GM04503 (cell line): ENCODE results near the gene THSD4.
A peak's percentile ranks its signal among the peaks of the same experiment; 100 is the strongest.
"Not testable (repeated sequence)": the region's sequence is repeated elsewhere in the genome, so short reads cannot be mapped to it uniquely, and the experiment has no call there.

Experiments used
- DNase-seq: peaks from one replicate; pipeline ENCODE4 v3.0.0-alpha.2; 2012; ENCODE audit warnings: low read depth

THSD4 gene

DNA sequence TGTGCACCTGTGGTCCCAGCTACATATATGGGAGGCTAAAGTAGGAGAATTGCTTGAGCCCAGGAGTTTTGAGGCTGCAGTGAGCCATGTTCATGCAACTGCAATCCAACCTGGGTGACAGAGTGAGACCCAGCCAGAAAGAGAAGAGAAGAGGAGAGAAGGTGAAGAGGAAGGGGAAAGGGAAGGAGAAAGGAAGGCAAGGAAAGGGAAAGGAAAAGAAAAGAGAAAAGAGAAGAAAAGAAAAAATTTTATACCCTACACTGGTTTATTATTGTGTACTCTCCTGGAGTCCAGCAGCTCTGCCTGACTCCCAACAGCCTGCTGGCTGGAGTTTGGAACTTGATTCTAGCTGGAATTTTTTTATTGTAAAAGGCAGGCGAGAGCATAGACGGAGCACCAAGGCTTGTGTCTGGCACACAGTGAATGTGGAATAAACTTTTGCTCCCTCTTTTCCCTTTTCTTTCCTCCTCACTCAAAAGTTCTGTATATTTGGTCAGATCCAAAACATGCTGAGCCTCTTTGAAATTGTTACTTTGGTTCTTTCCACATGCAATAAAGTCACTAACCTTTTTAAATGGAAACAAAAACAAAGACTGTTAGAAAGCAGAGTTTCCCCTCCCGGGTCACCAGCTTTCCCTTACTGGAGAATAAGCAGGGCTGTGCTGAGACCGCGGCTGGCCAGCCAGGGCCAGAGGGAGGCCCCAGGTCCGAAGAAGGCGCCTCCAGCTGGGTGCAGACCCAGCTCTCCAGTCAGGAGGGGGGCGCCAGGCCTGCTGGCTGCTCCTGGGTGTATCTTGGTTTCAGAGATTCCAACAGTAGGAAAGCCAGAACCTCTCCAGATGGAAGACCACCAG lies 9.9 kb downstream of the THSD4 start:
- no peak for DNase-seq

DNA sequence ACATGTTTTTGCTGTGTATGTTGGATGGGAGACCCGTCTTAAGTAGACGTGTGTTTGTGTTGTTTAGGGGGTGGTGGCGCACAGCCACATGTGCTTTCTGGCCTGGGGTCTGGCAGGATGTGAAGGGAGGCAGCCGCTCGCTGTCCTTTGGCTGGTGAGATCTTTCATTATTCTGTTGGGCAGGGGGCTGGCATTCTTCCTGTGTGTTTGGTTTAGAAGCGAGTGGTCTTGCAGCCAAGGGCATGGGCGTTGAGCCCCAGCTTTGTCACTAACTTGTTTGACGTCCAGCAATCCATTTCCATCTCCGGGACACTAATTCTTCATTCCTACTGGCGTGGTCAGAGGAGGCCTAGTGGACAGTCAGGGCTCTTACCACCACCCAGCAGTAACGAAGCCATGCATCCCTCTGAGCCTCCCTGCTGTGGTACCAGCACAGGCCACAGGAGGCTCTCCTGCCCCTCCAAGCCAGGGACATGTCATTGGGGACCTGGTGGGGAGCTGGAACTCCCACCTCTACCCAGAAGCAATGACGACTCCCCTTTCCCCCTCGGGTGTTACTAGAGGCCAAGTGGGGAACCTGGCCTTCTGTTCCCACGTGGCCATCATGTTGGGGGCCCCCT lies 10.7 kb downstream of the THSD4 start:
- no peak for DNase-seq

DNA sequence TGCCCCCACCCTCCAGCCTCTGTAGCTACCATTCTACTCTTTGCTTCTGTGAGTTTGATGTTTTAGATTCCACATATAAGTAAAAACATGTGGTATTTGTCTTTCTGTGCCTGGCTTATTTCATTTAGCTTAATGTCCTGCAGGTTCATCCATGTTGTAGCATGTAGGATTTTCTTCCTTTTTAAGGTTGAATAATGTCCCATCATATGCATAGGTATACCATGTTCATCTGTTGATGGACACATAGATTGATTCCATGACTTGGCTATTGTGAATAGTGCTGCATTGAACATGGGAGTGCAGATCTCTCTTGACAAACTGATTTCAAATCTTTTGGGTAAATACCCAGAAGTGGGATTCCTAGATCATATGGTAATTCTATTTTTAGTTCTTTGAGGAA lies 11.8 kb downstream of the THSD4 start:
- DNase-seq: no peak

DNA sequence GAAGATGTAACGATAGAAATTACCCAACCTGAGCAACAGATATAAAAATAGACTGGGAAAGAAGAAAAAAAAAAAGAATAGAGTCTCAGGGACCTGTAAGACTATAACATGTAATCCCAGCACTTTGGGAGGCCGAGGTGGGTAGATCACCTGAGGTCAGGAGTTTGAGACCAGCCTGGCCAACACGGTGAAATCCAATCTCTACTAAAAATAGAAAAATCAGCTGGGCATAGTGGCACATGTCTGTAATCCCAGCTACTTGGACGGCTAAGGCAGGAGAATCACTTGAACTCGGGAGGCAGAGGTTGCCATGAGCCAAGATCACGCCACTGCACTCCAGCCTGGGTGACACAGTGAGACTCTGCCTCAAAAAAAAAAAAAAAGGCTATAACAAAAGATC lies 12.9 kb downstream of the THSD4 start:
- DNase-seq: not testable (repeated sequence)

DNA sequence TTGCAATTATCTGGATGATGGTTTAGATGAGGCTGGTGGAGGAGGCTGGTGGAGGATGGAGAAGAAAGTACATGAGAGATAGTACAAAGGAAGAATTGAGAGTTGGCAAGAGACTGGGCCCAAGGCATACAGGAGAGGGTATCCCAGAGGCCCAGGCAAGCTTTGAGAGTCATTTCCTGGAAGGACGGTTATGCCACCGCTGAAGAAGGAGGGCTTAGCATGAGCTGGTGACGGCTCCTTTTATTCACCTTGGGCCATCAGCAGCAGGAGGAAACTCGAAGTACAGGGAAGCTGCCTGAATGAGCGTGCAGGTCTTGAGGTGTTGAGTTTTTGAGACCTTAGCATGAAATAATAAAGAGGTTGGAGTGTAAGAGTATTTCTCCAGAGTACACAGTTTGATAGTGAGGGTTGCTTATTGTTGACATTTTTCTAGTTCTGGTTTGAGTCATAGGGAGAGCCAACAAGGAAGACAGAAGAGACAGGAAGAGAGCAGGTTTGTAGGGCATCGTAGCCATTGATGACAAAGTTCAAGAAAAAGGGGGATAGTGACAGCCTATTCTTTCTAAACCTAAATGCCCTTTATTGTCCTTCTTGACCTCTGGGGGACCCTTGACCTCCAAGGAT lies 13.8 kb downstream of the THSD4 start:
- no peak for DNase-seq

DNA sequence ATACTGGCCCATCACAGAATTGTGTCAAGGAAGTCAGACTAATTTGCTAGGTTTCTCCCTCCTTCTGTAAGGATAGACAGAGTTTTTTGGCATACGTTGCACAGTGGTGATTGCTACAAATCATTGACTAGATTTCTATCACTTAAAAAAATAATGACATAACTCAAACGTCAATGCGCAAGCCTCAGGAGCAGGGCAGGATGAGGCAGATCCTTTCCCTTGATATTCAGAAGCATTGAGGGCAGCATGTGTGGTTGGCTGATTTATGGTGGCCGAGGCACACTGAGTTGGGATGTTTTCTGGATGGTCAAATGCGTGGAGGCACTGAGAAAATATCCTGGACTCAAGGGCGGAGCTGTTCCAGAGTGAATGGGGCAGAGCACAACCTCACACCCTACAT lies 14.4 kb downstream of the THSD4 start:
- no peak for DNase-seq

DNA sequence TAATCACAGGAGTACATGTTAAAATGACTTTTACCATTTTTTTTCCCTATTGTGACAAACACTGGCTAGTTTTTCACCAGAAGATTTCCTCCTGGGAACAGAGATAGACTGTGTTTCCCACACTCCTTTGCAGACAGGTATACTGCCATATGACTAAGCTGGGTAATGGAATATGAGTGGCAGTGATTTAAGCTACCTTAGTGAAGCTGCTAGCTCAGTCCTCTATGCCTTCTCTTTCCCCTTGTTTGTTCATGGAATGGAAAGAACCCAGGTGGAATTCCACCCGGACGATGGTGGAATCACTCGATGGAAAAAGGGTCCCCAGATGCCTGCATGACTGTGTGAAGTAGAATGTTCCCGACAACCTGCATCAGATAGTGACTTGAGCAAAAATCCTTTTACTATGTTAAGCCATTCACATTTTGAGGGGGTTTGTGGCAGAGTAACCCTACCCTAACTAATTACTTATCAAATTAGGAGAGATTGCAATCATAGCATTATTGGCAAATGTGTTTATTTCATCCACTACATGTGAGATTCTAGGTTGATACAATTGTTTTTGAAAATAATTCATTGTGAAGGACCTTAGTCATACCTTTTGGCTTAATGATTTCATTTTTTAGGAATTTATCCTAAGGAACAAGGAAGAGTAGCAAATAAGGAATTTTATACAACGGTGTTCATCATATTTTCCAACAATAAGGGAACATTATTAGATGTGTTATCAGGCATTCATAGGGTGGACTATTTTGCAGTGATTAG lies 16.5 kb downstream of the THSD4 start:
- no peak for DNase-seq

DNA sequence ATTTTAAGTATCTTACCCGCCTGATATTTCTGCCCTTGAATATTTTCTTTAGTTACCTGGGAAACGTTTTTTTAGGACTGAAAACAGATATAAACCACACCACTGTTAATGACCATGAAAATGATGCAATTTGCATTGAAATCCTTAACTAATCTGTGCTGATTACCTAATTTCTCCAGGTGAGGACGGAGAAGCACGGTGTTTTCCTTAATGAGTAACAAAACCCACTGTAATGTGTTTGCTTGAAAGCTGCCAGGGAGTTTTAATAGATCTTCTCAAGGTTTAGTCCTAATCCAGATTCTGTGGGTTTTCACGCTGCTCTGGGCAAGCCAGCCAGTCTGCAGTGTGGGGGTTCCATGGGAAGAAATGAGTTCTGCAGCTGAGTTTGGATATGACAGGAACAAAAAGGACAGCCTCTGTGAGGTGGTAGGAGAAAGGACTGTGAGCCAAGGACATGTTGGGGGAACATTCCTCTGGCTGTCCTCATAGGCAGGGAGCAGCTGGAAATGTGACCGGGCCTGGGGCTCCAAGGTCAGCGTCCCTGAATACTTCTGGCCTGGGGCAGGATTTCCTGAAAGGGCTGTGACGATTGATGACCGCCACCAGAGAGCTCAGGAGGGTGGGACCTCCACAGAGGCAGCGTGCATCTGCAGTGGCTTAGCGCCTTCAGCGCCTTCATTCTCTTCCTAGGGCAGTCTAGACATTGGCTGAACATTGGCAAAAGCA lies 18.6 kb downstream of the THSD4 start:
- no peak for DNase-seq

DNA sequence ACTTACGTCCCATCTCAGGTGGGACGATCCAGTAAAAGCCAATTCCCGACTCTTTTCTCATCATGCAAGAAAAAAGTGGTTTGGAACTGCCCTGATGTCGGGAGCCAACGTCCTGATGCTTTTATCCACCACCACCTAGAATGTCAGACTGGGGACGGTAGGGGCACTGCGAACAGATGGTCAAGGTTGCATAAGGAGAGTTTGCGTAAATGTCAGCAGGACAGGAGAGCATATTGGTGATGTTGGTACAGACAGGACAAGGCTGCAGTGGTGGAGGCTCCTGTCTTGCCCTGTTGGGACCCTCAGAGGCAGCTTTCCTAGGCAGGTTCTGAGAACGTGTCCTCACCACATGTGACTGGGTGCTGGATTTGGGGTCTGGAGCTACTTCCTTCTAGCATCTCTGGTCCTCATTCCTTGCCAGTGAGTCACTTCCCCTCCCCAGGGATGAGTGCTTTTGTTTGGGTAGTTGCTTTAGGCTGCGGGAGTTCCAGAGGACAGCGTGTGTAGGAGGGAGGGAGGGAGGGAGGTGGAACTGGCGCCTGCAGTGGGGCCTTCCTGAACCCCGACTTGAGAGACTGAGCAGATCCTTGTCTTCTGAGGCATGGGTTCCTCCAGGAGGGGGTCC lies 21.0 kb downstream of the THSD4 start:
- DNase-seq: peak; percentile 54

DNA sequence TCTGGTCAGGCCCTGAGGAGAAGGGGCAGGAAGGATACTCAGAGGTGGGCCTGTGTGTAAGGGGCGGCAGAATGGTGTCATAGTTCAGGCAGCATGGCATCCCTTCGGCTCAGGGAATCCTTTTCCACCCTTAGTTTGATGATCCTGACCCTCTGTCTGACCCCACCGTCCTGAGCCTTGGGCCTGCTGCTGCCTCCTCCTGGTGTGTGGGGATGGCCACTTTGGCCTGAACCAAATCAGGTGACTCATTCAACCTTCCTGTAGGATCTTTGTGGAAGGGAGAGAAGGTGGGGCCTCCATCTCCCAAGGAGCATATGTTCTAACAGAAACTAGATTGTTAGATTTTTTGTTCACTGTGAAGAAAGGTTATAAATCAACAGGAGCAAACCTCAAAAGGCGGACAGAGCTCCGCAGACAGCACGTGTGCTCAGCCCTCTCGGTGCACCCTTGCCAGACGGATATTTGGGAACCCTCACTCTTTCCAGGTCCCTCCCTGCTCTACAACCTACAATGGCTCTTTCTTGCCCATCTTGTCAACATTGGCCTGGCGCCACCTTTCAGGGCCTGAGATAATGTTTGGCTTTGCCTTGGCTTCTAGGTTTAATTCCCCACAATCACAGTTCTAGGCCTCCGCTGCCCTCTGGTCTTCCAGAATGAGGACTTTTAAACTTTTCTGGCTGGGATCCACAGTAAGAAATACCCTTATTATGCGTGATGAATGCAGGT lies 21.7 kb downstream of the THSD4 start:
- DNase-seq: no peak

DNA sequence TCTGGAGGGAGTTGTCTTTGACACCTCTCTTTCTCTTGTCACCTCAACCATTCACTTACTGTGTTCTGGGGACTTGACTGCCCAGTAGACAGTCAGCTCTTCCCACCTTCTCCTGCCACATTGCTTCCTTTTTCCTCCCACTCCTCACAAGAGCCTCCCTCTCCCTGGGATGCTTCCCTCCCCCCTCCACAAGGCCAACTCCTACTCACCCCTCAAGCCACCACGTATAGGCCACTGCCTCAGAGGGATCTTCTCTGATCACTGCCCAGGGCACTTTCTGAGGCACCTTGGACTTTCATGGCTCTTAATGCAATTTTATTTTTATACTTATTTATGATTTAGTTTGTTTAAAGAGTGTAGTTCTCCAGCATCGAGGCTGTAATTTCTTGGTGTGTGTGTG lies 23.2 kb downstream of the THSD4 start:
- DNase-seq: no peak

DNA sequence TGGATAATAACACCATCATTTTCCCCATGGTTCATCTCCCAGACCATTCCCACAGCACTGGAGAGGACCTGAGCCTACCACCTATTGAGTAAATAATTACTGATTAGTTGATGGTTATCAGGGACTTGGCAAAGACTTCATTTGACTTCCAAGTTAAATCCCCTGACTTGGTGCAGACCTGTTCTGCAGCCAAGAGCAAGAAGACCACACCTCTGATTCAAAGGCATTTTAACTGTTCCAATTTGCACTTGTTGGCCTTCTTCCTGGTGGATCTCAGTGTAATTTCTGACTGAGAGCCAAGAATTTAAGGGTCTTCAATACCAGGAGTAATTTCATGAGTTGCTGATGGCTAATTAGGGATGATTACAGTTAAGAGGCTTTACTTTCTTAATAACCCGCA lies 24.0 kb downstream of the THSD4 start:
- no peak for DNase-seq

DNA sequence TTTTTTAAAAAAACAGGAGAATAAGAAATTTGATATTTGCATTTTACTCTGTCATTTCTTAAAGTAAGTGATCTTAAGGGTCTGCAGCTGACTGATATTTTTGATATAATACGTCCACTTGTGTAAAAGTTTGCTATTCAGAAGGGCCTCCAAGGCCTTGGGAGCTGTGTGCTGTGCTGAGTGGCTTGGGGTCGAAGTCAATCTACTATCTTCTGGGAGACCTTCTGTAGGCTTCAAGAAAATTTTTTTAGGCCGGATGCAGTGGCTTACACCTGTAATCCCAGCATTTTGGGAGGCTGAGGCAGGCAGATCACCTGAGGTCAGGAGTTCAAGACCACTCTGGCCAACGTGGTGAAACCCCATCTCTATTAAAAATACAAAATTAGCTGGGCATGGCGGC lies 26.3 kb downstream of the THSD4 start:
- no peak for DNase-seq

DNA sequence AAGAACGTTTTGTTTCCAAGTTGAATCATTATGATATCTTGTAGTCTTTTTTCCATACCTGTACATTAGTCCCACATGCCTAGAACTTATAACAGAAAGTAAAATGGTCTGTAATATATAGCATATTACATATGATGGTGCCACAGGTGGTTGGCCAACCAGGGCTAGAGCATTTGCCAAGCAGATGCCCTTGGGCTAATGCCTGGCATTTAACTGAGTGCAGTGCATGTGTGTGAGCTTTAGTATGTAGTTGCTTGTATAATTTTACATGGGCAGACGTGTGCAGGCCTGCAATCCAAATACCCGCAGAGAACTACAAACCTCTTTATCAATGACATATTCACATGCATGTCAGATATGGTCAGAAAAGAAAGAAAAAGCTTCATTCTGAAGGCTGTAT lies 27.5 kb downstream of the THSD4 start:
- no peak for DNase-seq

DNA sequence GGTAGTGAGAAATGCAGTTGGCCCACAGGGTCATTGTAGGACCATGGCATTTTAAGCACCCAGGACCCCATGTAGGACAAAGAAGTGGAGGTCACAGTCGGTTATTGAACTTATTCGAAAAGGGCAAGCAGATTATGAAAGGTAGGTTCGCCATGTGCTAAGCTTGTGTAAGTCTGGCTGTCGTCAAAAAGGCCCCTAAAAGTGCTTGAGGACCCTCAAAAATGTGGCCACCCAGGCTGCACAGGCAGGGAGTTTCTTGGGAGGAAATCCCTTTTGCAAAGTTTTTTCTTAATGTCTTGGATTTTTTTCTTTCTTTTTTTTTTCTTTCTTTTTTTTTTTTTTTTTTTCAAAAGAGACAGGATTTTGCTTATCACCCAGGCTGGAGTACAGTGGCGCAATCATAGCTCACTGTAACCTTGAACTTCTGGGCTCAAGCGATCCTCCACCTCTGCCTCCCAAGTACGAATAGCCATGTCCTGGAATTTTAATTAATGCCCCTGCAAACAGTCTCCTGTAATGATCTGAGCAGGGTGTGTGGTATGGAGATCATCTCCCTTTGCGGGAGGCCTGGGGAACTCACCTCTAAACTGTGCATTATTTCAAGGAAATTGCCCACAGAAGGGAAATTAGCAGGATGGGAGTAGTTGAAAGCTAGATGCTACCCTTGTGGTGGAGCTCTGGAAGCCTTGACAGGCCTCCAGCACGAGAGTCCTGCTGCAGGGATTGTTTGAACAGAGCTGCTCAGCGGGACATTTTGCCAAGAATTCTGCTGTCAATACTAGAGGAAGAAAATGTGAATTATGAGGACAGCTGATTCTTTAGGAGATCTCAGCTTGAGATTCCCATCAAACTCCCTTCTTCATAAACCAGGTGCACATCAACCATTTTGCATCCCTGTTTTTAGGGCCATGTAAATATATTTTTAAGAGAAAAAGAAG lies 28.4 kb downstream of the THSD4 start:
- DNase-seq: no peak

DNA sequence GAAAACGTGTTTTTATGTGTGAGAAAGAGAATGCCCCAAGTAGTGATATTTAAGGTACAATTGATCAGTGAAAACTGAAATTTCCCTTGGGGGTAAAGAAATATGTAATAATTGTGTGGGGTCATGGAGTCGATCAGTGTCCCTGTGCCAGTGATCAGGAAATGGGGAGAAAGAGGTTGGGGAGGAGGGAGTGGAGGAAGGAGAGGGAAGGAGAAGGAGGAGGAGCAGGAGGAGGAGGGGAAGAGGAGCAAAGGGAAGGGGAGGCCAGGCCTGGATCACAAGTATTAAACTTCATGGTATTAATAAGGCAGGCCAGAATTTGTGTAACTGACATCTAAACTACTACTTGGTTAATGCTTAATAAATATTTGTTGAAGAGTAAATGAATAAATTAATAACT lies 30.4 kb downstream of the THSD4 start:
- no peak for DNase-seq

DNA sequence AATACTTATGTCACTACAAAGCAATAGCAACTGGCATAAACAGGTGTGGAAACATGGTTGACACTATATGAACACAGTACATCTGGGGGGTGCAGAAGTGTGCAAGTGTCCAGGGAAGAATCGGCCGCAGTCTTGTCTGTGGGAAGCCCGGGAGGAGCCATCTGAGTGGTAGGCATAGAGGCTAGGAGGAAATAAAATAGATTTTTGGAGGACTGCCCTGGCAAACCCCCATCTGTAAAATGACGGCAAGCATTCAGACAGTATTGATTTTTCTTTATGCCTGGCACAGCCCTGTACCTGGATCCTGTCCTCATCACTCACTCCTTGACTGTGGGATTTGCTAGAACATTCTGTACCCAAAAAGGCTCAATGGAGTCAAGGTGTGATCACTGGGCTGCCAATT lies 31.3 kb downstream of the THSD4 start:
- no peak for DNase-seq

DNA sequence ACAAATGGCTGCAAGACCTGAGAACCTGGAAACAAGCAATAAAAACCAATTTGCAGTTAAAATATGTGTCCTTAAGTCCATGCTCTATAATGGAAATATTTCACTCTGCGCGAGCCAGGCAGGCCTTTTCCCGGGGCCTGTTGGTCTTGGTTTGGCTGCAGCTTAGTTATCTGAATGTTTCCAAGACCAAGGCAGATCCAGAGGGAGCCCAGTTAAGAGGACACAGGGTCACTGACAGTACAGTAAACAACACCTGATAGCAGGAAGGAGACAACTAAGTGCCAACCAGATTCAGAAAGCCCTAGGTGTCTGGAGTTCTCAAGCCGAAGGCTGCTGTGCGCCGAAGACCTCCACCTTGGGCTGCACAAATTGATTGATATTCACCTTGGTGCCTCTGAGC lies 32.8 kb downstream of the THSD4 start:
- no peak for DNase-seq

DNA sequence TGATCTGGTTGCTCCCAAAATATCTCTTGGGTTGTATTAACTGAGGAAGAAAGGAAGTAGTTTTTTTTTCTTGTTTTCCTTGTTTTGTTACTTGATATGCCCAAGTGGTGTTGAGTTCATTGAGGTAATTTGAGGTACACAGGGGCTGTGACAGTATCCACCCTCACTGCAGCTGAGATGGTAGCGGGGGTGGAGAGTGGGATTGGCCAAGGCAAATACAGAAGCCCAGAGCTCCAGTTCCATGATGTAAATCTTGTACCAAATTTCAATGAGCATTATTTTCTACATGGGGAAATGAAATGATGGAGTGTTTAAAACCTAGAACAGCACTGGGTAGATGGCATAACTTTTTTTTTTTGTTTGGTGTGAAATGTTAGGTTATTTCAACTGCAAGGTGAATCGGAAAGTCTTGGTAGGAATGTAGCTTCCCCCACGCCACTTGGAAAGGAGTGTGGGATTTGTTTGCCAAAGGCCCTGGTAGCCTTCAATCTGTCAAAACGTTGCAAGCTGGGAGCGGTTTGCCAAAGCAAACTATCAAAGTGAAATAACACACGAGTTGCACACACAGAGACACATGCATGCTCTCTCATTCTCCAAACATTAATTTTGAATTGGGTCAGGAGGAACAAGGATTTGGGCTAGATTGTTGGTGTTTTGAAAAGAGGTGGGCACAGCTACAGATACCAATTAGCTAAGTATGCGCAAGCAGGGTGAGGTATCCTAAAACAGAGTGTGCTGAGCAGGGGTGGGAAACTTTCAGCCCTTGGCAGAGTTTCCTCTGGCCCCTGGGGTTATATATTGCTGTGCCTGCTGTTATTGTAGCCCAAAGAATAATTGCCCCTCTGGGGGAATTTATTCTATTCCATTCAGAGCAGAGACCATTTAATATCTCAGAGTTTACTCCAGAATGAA lies 34.6 kb downstream of the THSD4 start:
- no peak for DNase-seq
